NOMO-1 treated with DMSO at 0.1 percent for 48 hours (cell line): ENCODE data around the gene C3orf33.

Source experiments
- DNase-seq: peaks from one replicate; lab custom pipeline; 2025; ENCODE audit not compliant: unreplicated experiment; lab: John Stamatoyannopoulos, UW

The C3orf33 gene

GRCh38 chr3:155790272-155790925 lies 15.7 kb downstream of the C3orf33 start:
- no peak for DNase-seq

DNA sequence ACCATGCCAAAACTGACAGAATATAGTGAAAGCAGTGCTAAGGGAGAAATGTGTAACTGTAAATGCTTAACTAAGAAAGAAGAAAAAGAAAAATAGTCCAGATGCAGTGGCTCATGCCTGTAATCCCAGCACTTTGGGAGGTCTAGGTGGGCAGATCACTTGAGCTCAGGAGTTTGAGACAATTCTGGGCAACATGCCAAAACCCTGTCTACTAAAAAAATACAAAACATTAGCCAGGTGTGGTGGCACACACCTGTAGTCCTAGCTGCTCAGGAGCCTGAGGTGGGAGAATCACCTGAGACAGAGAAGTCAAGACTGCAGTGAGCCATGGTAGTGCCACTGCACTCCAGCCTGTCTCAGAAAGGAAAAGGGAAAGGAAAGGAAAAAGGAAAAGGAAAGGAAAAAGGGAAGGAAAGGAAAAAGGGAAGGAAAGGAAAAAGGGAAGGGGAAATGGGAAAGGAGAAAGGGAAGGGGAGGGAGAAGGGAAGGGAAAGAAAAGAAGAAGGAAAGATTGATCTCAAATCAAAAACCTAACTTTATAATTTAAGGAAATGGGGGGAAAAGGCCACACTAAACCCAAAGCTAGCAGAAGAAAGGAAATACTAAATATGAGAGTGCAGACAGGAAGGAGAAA lies 20.3 kb downstream of the C3orf33 start:
- DNase-seq, result no peak

GRCh38 chr3:155782390-155782953 lies 23.6 kb downstream of the C3orf33 start:
- DNase-seq, result no peak

DNA sequence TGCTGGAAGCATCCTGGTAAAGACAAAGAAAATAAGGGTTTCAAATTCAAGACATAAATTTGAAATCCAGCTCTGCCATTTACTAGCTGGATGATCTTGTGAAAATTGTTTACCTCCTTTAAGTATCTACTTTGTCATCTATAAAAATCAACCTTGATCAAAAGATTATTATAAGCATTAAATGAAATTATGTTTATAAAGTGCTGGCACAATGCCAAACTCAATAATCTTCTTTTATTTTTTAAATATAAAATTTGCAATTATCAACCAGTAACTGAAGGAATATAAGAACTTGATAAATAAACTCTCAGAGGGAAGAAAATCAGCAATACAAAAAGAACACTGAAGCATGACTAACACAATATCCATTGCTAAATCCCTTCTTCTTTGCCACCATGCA lies 25.8 kb downstream of the C3orf33 start:
- no peak for DNase-seq

- DNase-seq, result no peak
Observed at GRCh38 chr3:155778462-155778861, 27.6 kb downstream of the C3orf33 start.

- DNase-seq, result no peak
Observed at GRCh38 chr3:155772801-155773200, 33.3 kb downstream of the C3orf33 start.

DNA sequence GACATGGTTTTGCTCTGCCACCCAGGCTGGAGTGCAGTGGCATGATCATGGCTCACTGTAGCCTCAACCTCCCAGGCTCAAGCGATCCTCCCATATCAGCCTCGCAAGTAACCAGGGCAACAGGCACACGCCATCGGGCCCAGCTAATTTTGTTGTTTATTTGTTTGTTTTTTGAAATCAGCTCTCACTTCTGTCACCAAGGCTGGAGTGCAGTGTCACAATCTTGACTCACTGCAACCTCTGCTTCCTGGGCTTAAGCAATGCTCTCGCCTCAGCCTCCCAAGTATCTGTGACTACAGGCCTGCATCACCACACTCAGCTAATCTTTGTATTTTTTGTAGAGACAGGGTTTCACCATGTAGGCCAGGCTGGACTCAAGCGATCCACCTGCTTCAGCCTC lies 35.0 kb downstream of the C3orf33 start:
- no peak for DNase-seq

DNA sequence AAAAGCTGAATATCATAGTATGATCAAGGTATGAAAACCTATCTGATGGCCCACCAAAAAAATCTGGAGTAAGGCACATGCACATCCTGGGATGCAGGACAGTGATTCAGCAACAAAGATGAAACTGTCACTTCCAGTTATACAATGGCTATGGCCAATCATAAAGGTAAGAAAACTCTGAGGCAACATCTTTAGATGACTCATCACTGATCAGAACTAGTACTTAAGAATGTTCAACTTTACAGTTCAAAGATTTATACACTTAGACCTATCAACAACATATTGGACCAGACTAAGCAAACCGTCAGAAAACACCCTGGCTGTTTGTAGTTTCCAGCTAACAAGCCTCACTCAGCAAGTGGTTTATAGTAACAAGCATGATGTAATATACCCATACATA lies 39.9 kb downstream of the C3orf33 start:
- DNase-seq, result peak; percentile 31

DNA sequence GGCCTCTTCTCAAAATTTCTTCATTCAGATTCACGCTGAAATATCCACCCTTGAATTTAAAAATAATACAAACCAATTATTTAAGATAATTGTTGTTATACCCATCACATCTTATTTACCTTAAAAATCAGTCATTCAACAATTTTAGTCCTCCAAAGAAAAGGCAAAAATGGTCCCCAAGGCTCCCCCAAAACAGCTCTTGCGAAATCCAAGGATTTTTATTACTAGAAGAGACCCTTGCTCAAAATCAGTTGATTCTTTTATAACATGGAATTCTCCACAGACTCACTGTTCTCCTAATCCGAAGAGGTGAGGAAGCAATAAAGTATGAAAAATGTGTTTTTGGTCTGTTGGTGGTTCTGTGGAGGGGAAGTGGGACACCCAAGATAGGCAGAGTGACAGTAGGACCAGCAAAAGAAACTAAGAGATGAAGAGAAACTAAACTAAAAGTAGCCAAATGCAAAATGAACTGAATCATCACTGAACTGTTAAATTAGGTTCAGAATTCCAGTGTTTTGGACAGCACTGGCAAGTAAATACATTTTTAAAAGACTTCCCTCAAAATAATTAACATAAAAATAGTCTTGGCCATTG lies 42.1 kb downstream of the C3orf33 start:
- DNase-seq, result no peak

GRCh38 chr3:155760653-155761052 lies 45.4 kb downstream of the C3orf33 start:
- DNase-seq, result no peak

DNA sequence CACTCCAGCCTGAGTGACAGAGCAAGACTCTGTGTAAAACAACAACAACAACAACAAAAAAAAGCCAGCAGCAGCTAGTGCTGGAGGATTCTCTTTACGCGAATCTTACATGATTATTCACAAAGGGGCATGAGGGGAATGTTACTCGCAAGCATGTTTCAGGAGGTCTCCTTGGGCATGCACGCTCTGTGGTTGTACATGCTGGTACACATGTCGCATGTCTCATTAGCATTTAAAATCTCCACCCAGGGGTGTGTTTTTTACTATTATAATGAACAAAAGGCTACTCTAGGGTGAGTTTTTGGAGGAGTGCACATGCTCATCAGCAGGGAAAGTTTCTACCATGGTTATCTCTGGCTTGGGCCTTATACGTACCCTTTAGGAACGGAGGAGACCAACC lies 48.5 kb downstream of the C3orf33 start:
- no peak for DNase-seq

DNA sequence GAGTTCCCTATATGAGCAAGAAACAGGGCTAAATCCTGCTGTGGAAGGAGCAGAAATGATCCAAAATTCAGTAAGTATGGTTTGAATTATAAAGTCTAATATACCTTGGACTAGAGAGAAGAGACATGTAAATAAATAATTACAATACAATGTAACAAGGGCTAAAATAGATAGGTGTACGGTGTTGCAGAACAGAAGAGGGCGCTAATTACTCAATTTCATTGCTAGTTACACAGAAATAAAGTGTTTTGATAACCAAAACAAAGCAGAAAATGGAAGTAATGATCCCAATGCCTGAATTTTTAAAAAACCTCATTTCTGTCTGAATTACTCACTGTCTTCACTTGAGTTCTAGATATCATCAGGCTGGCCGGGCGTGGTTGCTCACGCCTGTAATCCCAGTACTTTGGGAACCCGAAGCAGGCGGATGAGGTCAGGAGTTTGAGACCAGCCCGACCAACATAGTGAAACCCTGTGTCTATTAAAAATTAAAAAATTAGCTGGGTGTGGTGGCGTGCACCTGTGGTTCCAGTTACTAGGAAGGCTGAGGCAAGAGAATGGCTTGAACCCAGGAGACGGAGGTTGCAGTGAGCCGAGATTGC lies 52.9 kb downstream of the C3orf33 start:
- peak; percentile 73 for DNase-seq

- no peak for DNase-seq
Observed at GRCh38 chr3:155748611-155749365, 57.3 kb downstream of the C3orf33 start.

DNA sequence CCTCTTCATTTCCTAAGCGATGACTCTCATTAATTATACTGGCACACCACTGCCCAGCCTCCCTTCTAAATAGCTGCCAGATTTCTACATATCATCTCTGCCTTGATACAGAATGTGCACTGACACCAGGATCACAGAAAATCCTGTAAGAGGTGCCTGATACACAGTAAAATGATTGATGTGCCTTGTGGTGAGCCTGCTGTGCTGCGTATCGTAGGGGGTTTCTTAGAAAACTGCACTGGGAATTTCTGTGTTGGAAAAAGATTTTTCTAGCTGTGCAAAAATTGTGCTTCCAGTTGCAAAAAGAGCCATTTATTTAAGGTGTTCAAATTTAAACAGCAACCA lies 58.2 kb downstream of the C3orf33 start:
- no peak for DNase-seq

DNA sequence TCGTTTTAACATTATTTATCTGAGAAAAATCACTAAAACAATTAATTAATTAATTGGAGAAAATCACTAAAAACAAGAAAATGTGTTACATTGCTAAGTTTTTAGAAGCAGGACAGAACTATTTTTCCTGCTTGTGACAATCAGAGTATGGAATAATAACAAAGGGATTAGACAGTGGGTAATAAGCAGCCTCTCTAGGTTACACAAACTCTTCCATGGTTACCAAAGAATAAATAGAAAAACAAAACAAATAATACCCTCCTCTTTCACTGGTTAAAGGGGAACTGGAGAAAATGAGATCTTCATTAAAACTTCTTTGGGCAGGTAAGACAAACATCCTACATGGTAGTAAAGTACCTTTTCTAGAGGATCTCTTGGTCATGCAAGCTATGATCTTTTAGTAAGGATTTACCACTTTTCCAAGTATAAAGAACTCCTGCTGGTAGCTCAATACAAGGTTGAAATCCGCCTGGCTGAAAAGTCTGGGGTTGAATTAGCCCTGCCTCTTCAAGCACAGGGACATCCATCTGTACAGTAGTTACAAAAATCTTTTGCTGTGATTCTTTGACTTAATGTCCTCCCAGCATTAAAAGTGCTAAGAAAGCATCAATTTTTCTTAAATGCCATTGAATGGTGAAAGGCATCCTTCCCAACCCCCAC lies 58.7 kb downstream of the C3orf33 start:
- DNase-seq, result no peak

DNA sequence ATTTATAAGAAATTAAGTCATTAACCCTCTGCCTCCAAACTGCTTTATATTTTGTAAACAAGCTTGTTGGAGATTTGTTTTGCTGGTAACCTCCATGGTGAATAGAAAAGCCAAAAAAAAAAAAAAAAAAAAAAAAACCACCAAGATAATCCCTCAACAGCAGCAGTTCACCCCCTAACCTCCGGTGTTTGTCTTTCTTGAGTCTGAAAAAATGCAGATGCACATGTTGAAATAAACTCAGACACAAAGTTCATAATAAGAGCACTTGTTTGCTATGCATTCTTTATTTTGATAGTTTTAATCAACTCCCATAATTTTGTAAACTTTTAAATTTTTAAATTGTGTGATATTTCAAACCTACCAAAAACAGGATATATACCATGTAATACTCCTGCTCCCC lies 59.4 kb downstream of the C3orf33 start:
- no peak for DNase-seq

- no peak for DNase-seq
Observed at GRCh38 chr3:155745795-155746550, 60.1 kb downstream of the C3orf33 start.

DNA sequence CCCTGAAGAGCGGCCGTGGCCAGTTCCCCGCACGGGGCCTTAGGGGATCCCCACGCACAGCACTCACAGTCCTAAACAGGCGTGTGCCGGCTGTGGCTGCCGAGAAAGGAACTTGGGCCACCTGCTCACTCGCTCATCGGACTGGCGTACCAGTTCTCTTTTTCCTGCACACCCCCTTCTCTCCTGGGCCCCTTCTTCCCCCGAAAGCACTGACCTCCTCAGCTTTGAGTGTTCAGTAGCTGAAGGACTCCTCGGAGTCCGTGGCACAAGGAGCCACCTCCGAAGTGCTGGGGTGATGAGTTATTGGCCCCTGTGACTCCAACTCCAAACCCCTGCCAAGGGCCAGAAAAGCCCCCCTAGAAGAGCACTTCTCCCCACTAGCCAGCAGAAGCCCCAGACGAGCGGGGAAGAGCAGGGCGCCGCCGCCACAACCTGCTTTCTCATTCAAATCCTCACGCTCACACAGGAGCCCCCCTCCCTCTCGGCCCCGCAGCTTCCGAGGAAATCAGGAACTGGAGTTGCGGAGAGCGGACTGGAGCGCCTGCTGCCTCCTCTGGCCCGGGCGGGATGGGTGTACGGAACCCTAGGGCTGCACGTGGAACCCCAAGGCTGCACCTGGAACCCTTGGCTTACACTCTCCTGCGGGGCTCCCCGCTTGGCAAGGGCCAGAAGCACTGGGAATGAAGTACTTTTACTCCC lies 61.3 kb downstream of the C3orf33 start, which contains the start of gene PLCH1:
TSS of gene PLCH1 (minus strand) at position 446 of the 699 bp plus-strand sequence. CDS start 40,847 bp downstream, outside the sequence.
- DNase-seq, result peak; percentile 63

DNA sequence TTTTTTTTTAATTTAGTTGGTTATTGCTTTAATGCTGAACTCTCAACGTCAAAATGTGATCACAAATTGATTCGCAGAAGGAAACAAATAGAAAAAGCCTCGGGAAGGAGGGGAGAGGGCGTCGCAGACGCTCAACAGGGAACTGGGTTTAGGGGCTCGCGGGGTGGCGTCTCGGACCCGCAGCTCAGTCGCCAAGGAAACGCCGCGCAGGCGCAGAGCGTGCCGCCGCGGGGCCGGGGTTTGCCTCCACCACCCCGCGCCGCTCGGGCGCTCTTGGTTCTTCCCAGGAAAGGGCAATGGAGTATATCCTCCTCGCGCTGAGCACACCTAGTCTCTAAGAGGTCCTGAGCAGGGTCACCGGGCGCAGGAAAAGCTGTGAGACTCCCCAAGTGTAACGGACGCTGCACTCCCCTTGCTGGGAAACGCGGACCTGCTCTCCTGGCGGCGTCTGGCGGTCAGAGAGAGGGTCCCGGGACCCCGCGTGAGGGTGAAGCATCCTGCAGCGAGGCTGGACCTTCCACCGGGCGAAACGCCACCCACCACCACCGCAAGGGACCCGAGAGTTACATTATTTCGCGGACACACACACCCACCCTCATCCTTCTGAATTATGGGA lies 62.0 kb downstream of the C3orf33 start:
- DNase-seq, result no peak
